Hematopoietic multipotent progenitor cell treated with erythropoietin and hydrocortisone succinate and interleukin-3 and kit ligand, for 8 days (in vitro differentiated cells): Measurements from ENCODE around the gene PLB1.

Experiments used
- DNase-seq: peaks from one replicate; pipeline ENCODE4 v3.0.0-alpha.2; 2015

Gene PLB1

GRCh38 chr2:28674062-28674712, 178.3 kb downstream of the PLB1 start:
- no peak for DNase-seq

- DNase-seq, result no peak
These were observed 178.8 kb downstream of the PLB1 start for GRCh38 chr2:28674713-28675068.

- DNase-seq, result no peak
These were observed 180.4 kb downstream of the PLB1 start for GRCh38 chr2:28676152-28676835.

GRCh38 chr2:28678175-28678855, 182.5 kb downstream of the PLB1 start:
- no peak for DNase-seq

- no peak for DNase-seq
These were observed 183.1 kb downstream of the PLB1 start for GRCh38 chr2:28678944-28679343.

GRCh38 chr2:28680657-28681056, 184.8 kb downstream of the PLB1 start:
- DNase-seq, result no peak

GRCh38 chr2:28681158-28681571, 185.3 kb downstream of the PLB1 start:
- no peak for DNase-seq

- DNase-seq, result no peak
These were observed 185.7 kb downstream of the PLB1 start for GRCh38 chr2:28681606-28682005.

GRCh38 chr2:28683100-28683706, 187.3 kb downstream of the PLB1 start:
- no peak for DNase-seq

GRCh38 chr2:28684142-28684858, 188.4 kb downstream of the PLB1 start:
- DNase-seq, result no peak

- DNase-seq, result no peak
These were observed 191.3 kb downstream of the PLB1 start for GRCh38 chr2:28687171-28687570.

GRCh38 chr2:28687640-28688385, 192.0 kb downstream of the PLB1 start:
- no peak for DNase-seq

- DNase-seq, result no peak
These were observed 193.0 kb downstream of the PLB1 start for GRCh38 chr2:28688818-28689217.

GRCh38 chr2:28689771-28690170, 193.9 kb downstream of the PLB1 start:
- no peak for DNase-seq

- DNase-seq, result no peak
These were observed 196.6 kb downstream of the PLB1 start for GRCh38 chr2:28692411-28692810.

GRCh38 chr2:28693223-28693622, 197.4 kb downstream of the PLB1 start:
- DNase-seq, result no peak
